Cardiac muscle cell (in vitro differentiated cells and primary cell): ENCODE measurements around the gene RRP1B. TPM values are rescaled to one million over a fixed set of nuclear protein-coding genes. Genes with fewer than 3 reads are reported as not detected.

Experiments used
- DNase-seq, 2 donors: peaks; one replicate each; pipeline versions ENCODE4 v3.0.0 to v3.0.0-alpha.2; 2010 to 2017; ENCODE audit warnings: low read depth in 1 of 2, low spot score in 1 of 2
- H3K27ac ChIP-seq: fragments of 200-600 bp; sonication (generic); 2 replicates; pipeline ENCODE4 v1.5.1; 2016
- H3K27me3 ChIP-seq: fragments of 200-600 bp; sonication (generic); 2 replicates; pipeline ENCODE4 v1.6.0; 2016; ENCODE audit warnings: control low read depth
- H3K36me3 ChIP-seq: fragments of 200-600 bp; sonication (generic); 2 replicates; pipeline ENCODE4 v1.5.1; 2016; ENCODE audit warnings: control low read depth
- H3K4me1 ChIP-seq: fragments of 200-600 bp; sonication (generic); 2 replicates; pipeline ENCODE4 v1.8.1; 2017; ENCODE audit warnings: low read depth, mild to moderate bottlenecking, mixed run types
- H3K4me3 ChIP-seq: fragments of 200-600 bp; sonication (generic); 2 replicates; pipeline ENCODE4 v1.5.1; 2016; ENCODE audit warnings: mild to moderate bottlenecking
- H3K9me3 ChIP-seq: fragments of 200-600 bp; sonication (generic); 2 replicates; pipeline ENCODE4 v1.5.1; 2017; ENCODE audit warnings: low read depth, mild to moderate bottlenecking, control low read depth
- CTCF ChIP-seq: IDR thresholded peaks from 2 replicates; pipeline ENCODE4 v1.5.1; 2012; ENCODE audit warnings: low read depth, mild to moderate bottlenecking, low read length
- polyA plus RNA-seq: library from polyadenylated mRNA; unstranded; fragments of >200 nt; fragmentation: Nextera tagmentation; extraction: Ambion mirVana; gene quantifications from 2 replicates; pipeline ENCODE4 v1.2.1, GENCODE V29; 2016
- total RNA-seq: library from RNA; depleted of rRNA; stranded (reverse); fragments of >200 nt; gene quantifications from 2 replicates; pipeline ENCODE4 v1.2.3, GENCODE V29; 2016

RRP1B gene
- total and polyA plus RNA-seq, 2 experiments from 2014 or later: 14.8 to 25.5 TPM

GRCh38 chr21:43737158-43737950, 78.0 kb downstream of the RRP1B start:
- H3K36me3 ChIP-seq: no peaks in the 10 kb centered on the region
- no peak for TF ChIP-seq CTCF
- no peak overlapping the region for H3K4me3 ChIP-seq
- peaks cover 13% of the 10 kb centered on the region for H3K4me1 ChIP-seq
- peak overlapping the region; percentile 54 for H3K27ac ChIP-seq
- no peaks in the 10 kb centered on the region for H3K27me3 ChIP-seq
- no peaks in the 10 kb centered on the region for H3K9me3 ChIP-seq
- DNase-seq: no peak

DNA sequence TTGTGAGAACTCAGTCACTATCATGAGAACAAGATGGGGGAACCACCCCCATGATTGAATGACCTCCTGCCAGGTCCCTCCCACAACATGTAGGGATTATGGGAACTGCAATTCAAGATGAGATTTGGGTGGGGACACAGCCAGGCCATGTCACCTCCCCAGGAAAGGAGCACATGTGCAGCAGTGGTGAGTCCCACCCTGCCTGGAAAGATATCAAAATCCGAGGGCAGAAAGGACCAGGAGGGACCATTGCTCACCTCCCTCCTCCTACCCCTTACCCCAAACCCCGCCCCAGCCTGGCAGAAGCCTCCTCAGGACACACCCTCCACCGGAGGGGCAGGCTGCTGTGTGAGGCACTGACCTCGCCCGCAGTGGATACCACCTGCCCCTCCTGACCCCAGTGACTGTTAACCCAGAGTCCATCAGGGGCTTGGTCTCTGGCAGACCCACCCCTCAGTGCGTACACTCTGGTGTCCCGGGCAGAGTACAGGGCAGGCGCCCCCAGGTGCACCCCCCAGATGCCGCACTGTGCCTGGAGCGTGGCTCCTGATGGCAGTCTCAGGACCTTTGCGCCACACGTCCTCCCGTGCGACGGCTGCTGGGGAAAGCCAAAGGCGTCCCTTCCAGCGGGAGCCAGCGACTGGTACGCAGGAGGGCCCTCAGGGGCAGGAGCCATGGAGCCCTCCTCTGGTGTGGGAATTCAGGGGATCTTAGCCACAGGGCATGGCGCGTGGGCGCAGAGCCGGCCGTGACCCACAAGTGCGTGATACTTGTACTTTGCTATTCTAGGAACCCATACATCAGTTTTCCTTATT, 80.5 kb downstream of the RRP1B start:
- DNase-seq: no peak
- peaks cover 3% of the 10 kb centered on the region for H3K36me3 ChIP-seq
- no peak for TF ChIP-seq CTCF
- H3K9me3 ChIP-seq: no peaks in the 10 kb centered on the region
- H3K27me3 ChIP-seq: no peaks in the 10 kb centered on the region
- peaks cover 8% of the 10 kb centered on the region for H3K4me1 ChIP-seq
- peak overlapping the region; percentile 73 for H3K27ac ChIP-seq
- H3K4me3 ChIP-seq: no peak overlapping the region

DNA sequence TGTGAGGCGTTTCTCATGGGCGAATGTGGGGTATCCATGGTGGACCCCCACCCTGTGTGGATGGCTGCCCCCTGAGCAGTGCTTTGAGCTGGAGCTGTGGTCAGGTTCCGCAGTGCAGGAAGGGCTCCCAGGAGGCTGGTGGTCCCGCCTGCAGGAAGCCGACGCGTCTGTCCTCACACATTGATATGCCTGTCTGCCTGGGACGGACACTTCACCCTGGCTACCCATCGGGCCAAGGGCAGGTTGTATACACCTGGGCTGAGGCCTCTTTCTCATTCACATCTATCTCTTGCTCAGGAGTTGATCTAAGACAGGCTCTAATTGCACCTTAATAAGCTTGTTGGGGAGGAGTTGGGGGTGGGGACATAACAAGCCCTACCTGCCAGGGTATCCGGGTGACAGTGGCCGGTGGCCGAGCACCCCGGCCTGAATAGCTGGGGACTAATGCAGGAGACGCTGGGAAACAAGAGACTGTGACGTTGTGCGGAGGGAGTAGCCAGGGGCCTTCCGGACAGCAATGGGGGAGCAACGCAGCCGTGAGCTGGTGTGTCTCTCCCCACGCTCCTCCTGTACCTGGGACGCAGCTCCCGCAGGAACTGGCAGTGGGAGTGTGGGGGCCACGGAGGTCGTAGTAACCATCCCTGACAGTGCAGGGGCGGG, 81.3 kb downstream of the RRP1B start:
- Histone ChIP-seq H3K9me3 (no peaks in the 10 kb centered on the region), H3K4me1 (peaks cover 4% of the 10 kb centered on the region), H3K4me3 (no peak overlapping the region), H3K27ac (peak overlapping the region; percentile 73), H3K27me3 (no peaks in the 10 kb centered on the region), H3K36me3 (peaks cover 3% of the 10 kb centered on the region)
- peak; percentile 53 to 87 for DNase-seq
- no peak for TF ChIP-seq CTCF

GRCh38 chr21:43741423-43742096, 82.2 kb downstream of the RRP1B start:
- Histone ChIP-seq H3K27ac (no peak overlapping the region), H3K4me1 (peaks cover 4% of the 10 kb centered on the region), H3K27me3 (no peaks in the 10 kb centered on the region), H3K4me3 (no peak overlapping the region), H3K9me3 (no peaks in the 10 kb centered on the region), H3K36me3 (peaks cover 3% of the 10 kb centered on the region)
- DNase-seq: peak in 1 of 2 donors; percentile 37
- TF ChIP-seq CTCF: no peak

GRCh38 chr21:43743947-43744346, 84.6 kb downstream of the RRP1B start:
- Histone ChIP-seq H3K9me3 (no peaks in the 10 kb centered on the region), H3K4me1 (no peaks in the 10 kb centered on the region), H3K27ac (no peak overlapping the region), H3K36me3 (peaks cover 7% of the 10 kb centered on the region), H3K27me3 (no peaks in the 10 kb centered on the region), H3K4me3 (no peak overlapping the region)
- no peak for TF ChIP-seq CTCF
- DNase-seq: no peak
